GM23338 (cell line): Measurements from ENCODE around the gene TCERG1L. TPM values are rescaled to one million over a fixed set of nuclear protein-coding genes. Genes with fewer than 3 reads are reported as not detected.

Experiments
- ATAC-seq: fragments of 200-7000 bp; cut with Tn5 transposase; 3 replicates; pipeline ENCODE4 v1.9.1; 2020
- DNase-seq: peaks from one replicate; pipeline ENCODE4 v3.0.0-alpha.2; 2015; ENCODE audit warnings: low spot score
- H2AFZ ChIP-seq: fragments of 200-600 bp; sonication (generic); 2 replicates; pipeline ENCODE4 v1.8.0; 2016; ENCODE audit warnings: antibody characterized with exemption, mild to moderate bottlenecking, moderate library complexity
- H3F3A ChIP-seq: fragments of 200-600 bp; sonication (generic); replicated peaks from 2 replicates; pipeline ENCODE4 v1.8.0; 2017; ENCODE audit warnings: antibody characterized with exemption, mixed run types, low read depth
- H3K27ac ChIP-seq: fragments of 200-600 bp; sonication (generic); 2 replicates; pipeline ENCODE4 v1.6.1; 2016; ENCODE audit warnings: low read depth
- H3K27me3 ChIP-seq: fragments of 200-600 bp; sonication (generic); 2 replicates; pipeline ENCODE4 v1.8.0; 2016; ENCODE audit warnings: mild to moderate bottlenecking, mixed run types, moderate library complexity; ENCODE audit not compliant: insufficient read depth
- H3K36me3 ChIP-seq: fragments of 200-600 bp; sonication (generic); 2 replicates; pipeline ENCODE4 v1.8.0; 2016; ENCODE audit warnings: mild to moderate bottlenecking; ENCODE audit not compliant: insufficient read depth
- H3K4me1 ChIP-seq: fragments of 200-600 bp; sonication (generic); 2 replicates; pipeline ENCODE4 v1.8.0; 2016; ENCODE audit warnings: mild to moderate bottlenecking, moderate library complexity; ENCODE audit not compliant: insufficient read depth
- H3K4me2 ChIP-seq: fragments of 200-600 bp; sonication (generic); 2 replicates; pipeline ENCODE4 v1.7.1; 2017; ENCODE audit warnings: mixed run types
- H3K4me3 ChIP-seq: fragments of 200-600 bp; sonication (generic); 2 replicates; pipeline ENCODE4 v1.6.1; 2016; ENCODE audit warnings: mixed run types
- H3K79me2 ChIP-seq: fragments of 200-600 bp; sonication (generic); replicated peaks from 2 replicates; pipeline ENCODE4 v1.8.0; 2017; ENCODE audit warnings: mild to moderate bottlenecking; ENCODE audit not compliant: insufficient read depth
- H3K9me2 ChIP-seq: fragments of 200-600 bp; sonication (generic); 2 replicates; pipeline ENCODE4 v1.8.0; 2017; ENCODE audit not compliant: insufficient read depth
- H4K20me1 ChIP-seq: fragments of 200-600 bp; sonication (generic); replicated peaks from 2 replicates; pipeline ENCODE4 v1.8.0; 2017; ENCODE audit warnings: mild to moderate bottlenecking; ENCODE audit not compliant: insufficient read depth
- H3K27ac Mint-ChIP-seq: 2 replicates; pipeline ENCODE4 v1.8.0; 2020; ENCODE audit warnings: inconsistent platforms, mild to moderate bottlenecking, moderate library complexity, mixed read lengths
- H3K27me3 Mint-ChIP-seq: 3 replicates; pipeline ENCODE4 v1.8.0; 2022; ENCODE audit warnings: low read depth, mild to moderate bottlenecking, moderate library complexity, mixed read lengths, inconsistent platforms; ENCODE audit not compliant: insufficient read depth, poor library complexity
- H3K36me3 Mint-ChIP-seq: 3 replicates; pipeline ENCODE4 v1.8.0; 2021; ENCODE audit warnings: low read depth, mild to moderate bottlenecking, inconsistent platforms, moderate library complexity, mixed read lengths
- H3K4me1 Mint-ChIP-seq: 3 replicates; pipeline ENCODE4 v1.8.0; 2020; ENCODE audit warnings: mild to moderate bottlenecking, inconsistent platforms, mixed read lengths
- H3K4me3 Mint-ChIP-seq: 3 replicates; pipeline ENCODE4 v1.8.0; 2021; ENCODE audit warnings: moderate library complexity, mild to moderate bottlenecking, inconsistent platforms, mixed read lengths
- H3K9me3 Mint-ChIP-seq: 3 replicates; pipeline ENCODE4 v1.8.0; 2020; ENCODE audit warnings: moderate library complexity, mild to moderate bottlenecking, inconsistent platforms, mixed read lengths
- EZH2 ChIP-seq: fragments of 200-600 bp; sonication (generic); IDR thresholded peaks from one replicate; pipeline ENCODE4 v1.8.0; 2017; ENCODE audit warnings: antibody characterized with exemption, mild to moderate bottlenecking, low read depth; ENCODE audit not compliant: unreplicated experiment
- EZH2phosphoT487 ChIP-seq: fragments of 200-600 bp; sonication (generic); IDR thresholded peaks from one replicate; pipeline ENCODE4 v1.8.1; 2018; ENCODE audit warnings: antibody characterized with exemption; ENCODE audit not compliant: unreplicated experiment
- JUNB ChIP-seq: IDR thresholded peaks from one replicate; pipeline ENCODE4 v1.6.1; 2016; ENCODE audit warnings: antibody characterized with exemption; ENCODE audit not compliant: unreplicated experiment
- NANOG ChIP-seq: IDR thresholded peaks from 2 replicates; pipeline ENCODE4 v1.6.1; 2016; ENCODE audit warnings: antibody characterized with exemption, borderline replicate concordance
- ZNF114 ChIP-seq: fragments of 250-450 bp; sonication (Bioruptor Pico); IDR thresholded peaks from 2 replicates; pipeline ENCODE4 v1.5.0; 2020; ENCODE audit warnings: mild to moderate bottlenecking, moderate library complexity
- ZNF331 ChIP-seq: fragments of 250-450 bp; sonication (Bioruptor Pico); IDR thresholded peaks from 2 replicates; pipeline ENCODE4 v1.5.0; 2020; ENCODE audit warnings: low read depth, mild to moderate bottlenecking, moderate library complexity
- polyA plus RNA-seq: library from polyadenylated mRNA; unstranded; fragments of >200 nt; fragmentation: Nextera tagmentation; extraction: Ambion mirVana; gene quantifications from 2 replicates; pipeline ENCODE4 v1.2.1, GENCODE V29; 2016
- total RNA-seq: library from RNA; depleted of rRNA; stranded (reverse); fragments of >200 nt; shearing (Covaris generic); gene quantifications from 2 replicates; pipeline ENCODE4 v1.2.3, GENCODE V29; 2014
- TF ChIP-seq, protein P1 (sequence below): IDR thresholded peaks from one replicate; pipeline ENCODE4 v1.6.1; 2018; ENCODE audit warnings: antibody characterized with exemption; ENCODE audit not compliant: unreplicated experiment
- TF ChIP-seq, protein P2 (sequence below): IDR thresholded peaks from 2 replicates; pipeline ENCODE4 v1.6.1; 2016; ENCODE audit warnings: antibody characterized with exemption

TCERG1L gene
- total and polyA plus RNA-seq, 2 experiments from 2014 or later: 3.9 to 5.5 TPM

DNA sequence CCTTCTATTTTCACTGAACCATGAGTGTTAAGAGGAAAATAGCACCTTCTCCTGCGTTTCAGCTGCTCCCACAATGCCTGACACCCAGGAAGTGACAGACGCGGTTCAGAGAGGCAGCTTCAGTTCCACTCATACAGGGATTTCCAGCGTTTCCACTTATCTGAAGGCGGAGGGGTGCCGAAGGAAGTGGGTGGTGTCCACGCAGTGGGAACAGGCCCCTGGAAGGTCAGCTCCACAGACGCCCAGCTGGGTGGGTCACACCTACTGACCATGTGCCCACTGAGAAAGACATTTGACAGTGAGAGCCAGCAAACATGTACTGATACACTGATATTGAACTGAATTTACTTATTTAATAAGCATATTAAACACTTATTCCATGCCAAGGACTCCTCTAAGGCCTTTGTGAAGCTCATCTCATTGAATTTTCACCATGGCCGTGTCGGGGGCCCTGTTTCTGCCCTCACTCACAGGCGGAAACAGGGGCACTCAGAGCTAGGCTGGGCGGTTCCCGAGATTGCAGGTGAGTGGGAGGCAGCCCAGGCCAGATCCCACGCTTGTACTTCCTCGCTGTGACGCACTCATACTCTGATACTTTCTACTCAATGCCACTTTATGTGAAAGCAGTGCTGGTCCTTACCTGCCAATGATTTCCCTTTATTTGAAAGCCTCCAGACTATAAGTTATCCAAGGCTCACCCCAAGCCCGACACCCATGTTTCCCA lies 96.8 kb downstream of the TCERG1L start:
- H3K36me3 ChIP-seq: no peaks in the 10 kb centered on the region
- Mint-ChIP-seq H3K4me1 (no peaks in the 10 kb centered on the region), H3K27ac (no peak overlapping the region), H3K36me3 (peaks cover 22% of the 10 kb centered on the region; the same call in 2 of the 3 replicates), H3K27me3 (peaks cover 1% of the 10 kb centered on the region), H3K9me3 (peaks cover 99% of the 10 kb centered on the region), H3K4me3 (no peak overlapping the region)
- H3K4me3 ChIP-seq: no peak overlapping the region
- no peak for DNase-seq
- no peaks in the 10 kb centered on the region for H3K79me2 ChIP-seq
- no peaks in the 10 kb centered on the region for H4K20me1 ChIP-seq
- no peaks in the 10 kb centered on the region for H3K9me2 ChIP-seq
- no peak overlapping the region for H3K4me2 ChIP-seq
- no peak overlapping the region for H2AFZ ChIP-seq
- no peak overlapping the region for H3K27ac ChIP-seq
- H3F3A ChIP-seq: no peaks in the 10 kb centered on the region
- TF ChIP-seq ZNF331: no peak
- H3K27me3 ChIP-seq: no peaks in the 10 kb centered on the region
- H3K4me1 ChIP-seq: no peaks in the 10 kb centered on the region
- no peak for ATAC-seq

DNA sequence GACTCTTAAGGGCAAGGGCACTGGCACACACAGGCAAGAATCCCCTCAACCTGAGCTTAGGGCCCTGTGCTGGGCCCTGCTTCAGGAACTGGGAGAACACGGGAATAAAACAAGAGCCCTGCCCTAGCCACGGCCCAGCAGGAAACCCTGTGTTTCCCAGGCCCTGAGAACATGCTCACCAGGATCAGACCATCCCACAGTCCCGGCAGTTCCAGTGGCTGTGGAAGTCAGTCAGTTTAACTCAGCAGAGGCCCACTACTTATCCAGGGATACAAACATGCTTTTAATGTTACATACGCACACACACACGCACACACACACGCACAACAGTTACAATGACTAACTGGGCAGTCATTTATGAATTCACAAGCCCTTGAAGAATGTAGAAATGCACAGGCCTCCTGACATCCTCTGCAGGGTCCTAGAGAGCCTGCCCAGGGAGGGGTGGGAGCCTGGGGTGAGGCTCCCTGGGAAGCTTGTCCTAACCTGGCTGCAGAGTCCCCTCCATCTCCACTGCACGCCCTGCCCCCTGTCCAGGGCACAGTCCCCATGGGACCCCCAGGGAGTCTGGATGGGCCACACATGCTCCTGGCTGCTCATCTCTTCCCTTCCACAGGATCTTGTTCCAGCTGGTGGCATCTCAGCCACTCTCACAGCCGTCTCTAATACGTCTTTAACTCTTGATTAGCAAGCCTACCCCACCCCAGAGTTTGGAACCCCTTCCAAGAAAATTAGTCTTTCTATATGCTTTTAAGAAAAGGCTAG lies 97.6 kb downstream of the TCERG1L start:
- Histone ChIP-seq H4K20me1 (no peaks in the 10 kb centered on the region), H3K27me3 (no peaks in the 10 kb centered on the region), H3K36me3 (no peaks in the 10 kb centered on the region), H3F3A (no peaks in the 10 kb centered on the region), H3K27ac (no peak overlapping the region), H3K4me1 (no peaks in the 10 kb centered on the region), H3K9me2 (no peaks in the 10 kb centered on the region), H3K4me2 (no peak overlapping the region), H3K4me3 (no peak overlapping the region), H2AFZ (no peak overlapping the region), H3K79me2 (no peaks in the 10 kb centered on the region)
- Mint-ChIP-seq H3K27ac (no peak overlapping the region), H3K9me3 (peaks cover 94% of the 10 kb centered on the region), H3K36me3 (peaks cover 22% of the 10 kb centered on the region; the same call in 2 of the 3 replicates), H3K4me1 (no peaks in the 10 kb centered on the region), H3K27me3 (peaks cover 1% of the 10 kb centered on the region), H3K4me3 (no peak overlapping the region)
- TF ChIP-seq, protein P1, sequence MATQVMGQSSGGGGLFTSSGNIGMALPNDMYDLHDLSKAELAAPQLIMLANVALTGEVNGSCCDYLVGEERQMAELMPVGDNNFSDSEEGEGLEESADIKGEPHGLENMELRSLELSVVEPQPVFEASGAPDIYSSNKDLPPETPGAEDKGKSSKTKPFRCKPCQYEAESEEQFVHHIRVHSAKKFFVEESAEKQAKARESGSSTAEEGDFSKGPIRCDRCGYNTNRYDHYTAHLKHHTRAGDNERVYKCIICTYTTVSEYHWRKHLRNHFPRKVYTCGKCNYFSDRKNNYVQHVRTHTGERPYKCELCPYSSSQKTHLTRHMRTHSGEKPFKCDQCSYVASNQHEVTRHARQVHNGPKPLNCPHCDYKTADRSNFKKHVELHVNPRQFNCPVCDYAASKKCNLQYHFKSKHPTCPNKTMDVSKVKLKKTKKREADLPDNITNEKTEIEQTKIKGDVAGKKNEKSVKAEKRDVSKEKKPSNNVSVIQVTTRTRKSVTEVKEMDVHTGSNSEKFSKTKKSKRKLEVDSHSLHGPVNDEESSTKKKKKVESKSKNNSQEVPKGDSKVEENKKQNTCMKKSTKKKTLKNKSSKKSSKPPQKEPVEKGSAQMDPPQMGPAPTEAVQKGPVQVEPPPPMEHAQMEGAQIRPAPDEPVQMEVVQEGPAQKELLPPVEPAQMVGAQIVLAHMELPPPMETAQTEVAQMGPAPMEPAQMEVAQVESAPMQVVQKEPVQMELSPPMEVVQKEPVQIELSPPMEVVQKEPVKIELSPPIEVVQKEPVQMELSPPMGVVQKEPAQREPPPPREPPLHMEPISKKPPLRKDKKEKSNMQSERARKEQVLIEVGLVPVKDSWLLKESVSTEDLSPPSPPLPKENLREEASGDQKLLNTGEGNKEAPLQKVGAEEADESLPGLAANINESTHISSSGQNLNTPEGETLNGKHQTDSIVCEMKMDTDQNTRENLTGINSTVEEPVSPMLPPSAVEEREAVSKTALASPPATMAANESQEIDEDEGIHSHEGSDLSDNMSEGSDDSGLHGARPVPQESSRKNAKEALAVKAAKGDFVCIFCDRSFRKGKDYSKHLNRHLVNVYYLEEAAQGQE: no peak
- TF ChIP-seq JUNB: no peak
- TF ChIP-seq ZNF331: no peak
- no peak for TF ChIP-seq EZH2phosphoT487
- TF ChIP-seq EZH2: no peak
- no peak for TF ChIP-seq ZNF114 (CRISPR knock-in tag)
- TF ChIP-seq NANOG: no peak
- TF ChIP-seq, protein P2, sequence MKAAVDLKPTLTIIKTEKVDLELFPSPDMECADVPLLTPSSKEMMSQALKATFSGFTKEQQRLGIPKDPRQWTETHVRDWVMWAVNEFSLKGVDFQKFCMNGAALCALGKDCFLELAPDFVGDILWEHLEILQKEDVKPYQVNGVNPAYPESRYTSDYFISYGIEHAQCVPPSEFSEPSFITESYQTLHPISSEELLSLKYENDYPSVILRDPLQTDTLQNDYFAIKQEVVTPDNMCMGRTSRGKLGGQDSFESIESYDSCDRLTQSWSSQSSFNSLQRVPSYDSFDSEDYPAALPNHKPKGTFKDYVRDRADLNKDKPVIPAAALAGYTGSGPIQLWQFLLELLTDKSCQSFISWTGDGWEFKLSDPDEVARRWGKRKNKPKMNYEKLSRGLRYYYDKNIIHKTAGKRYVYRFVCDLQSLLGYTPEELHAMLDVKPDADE: no peak
- DNase-seq: no peak
- no peak for ATAC-seq
